GM12878 (cell line): ENCODE results near the gene LYPD4. TPM values are rescaled to one million over a fixed set of nuclear protein-coding genes. Genes with fewer than 3 reads are reported as not detected.
A peak's percentile ranks its signal among the peaks of the same experiment; 100 is the strongest.

Experiments
- CHD2 ChIP-seq: IDR thresholded peaks from 2 replicates; pipeline ENCODE4 v1.6.1; 2011; ENCODE audit warnings: low read depth, low read length, improper control_type of control experiment, borderline replicate concordance
- HCFC1 ChIP-seq: fragments of 150-350 bp; IDR thresholded peaks from 2 replicates; pipeline ENCODE4 v1.6.1; 2014; ENCODE audit warnings: low read length
- JUNB ChIP-seq: IDR thresholded peaks from 2 replicates; pipeline ENCODE4 v1.6.1; 2016; ENCODE audit warnings: antibody characterized with exemption, mild to moderate bottlenecking
- KLF5 ChIP-seq: fragments of 450-650 bp; IDR thresholded peaks from 2 replicates; pipeline ENCODE4 v1.6.1; 2014; ENCODE audit warnings: mild to moderate bottlenecking; ENCODE audit not compliant: partially characterized antibody
- MEF2A ChIP-seq: IDR thresholded peaks from 2 replicates; pipeline ENCODE4 v1.6.1; 2011; ENCODE audit warnings: low read depth, mild to moderate bottlenecking, low read length, moderate library complexity; ENCODE audit not compliant: insufficient read depth
- MTA3 ChIP-seq: IDR thresholded peaks from 2 replicates; pipeline ENCODE4 v1.6.1; 2012; ENCODE audit warnings: low read length, inconsistent platforms, borderline replicate concordance
- NBN ChIP-seq: fragments of 450-650 bp; IDR thresholded peaks from 2 replicates; pipeline ENCODE4 v1.6.1; 2016
- NFYA ChIP-seq: IDR thresholded peaks from 2 replicates; pipeline ENCODE4 v1.6.1; 2011; ENCODE audit warnings: low read depth, mild to moderate bottlenecking, low read length, improper control_type of control experiment, borderline replicate concordance
- NRF1 ChIP-seq: conservative IDR thresholded peaks from 2 replicates; pipeline ENCODE4 v1.6.1; 2011; ENCODE audit warnings: mild to moderate bottlenecking, low read depth, low read length, improper control_type of control experiment
- RUNX3 ChIP-seq: IDR thresholded peaks from 2 replicates; pipeline ENCODE4 v1.6.1; 2012; ENCODE audit warnings: low read length, inconsistent platforms
- SIX5 ChIP-seq: IDR thresholded peaks from 2 replicates; pipeline ENCODE4 v1.6.1; 2011; ENCODE audit warnings: mild to moderate bottlenecking, low read depth, low read length, moderate library complexity; ENCODE audit not compliant: severe bottlenecking
- SMAD5 ChIP-seq: IDR thresholded peaks from 2 replicates; pipeline ENCODE4 v1.6.1; 2016; ENCODE audit warnings: antibody characterized with exemption, low read depth
- SP1 ChIP-seq: IDR thresholded peaks from one replicate; pipeline ENCODE4 v1.6.1; 2011; ENCODE audit warnings: low read depth, low read length
- SRF ChIP-seq, 2 experiments: IDR thresholded peaks; 2 replicates each; pipeline ENCODE4 v1.6.1; 2011; ENCODE audit warnings: low read depth in 2 of 2, low read length in 2 of 2, mild to moderate bottlenecking in 1 of 2, moderate library complexity in 1 of 2
- STAT1 ChIP-seq: fragments of 450-650 bp; conservative IDR thresholded peaks from 2 replicates; pipeline ENCODE4 v1.6.1; 2014; ENCODE audit warnings: antibody characterized with exemption, mild to moderate bottlenecking
- SUPT20H ChIP-seq: IDR thresholded peaks from 2 replicates; pipeline ENCODE4 v1.6.1; 2011; ENCODE audit warnings: low read depth, mild to moderate bottlenecking, low read length, moderate library complexity, borderline replicate concordance; ENCODE audit not compliant: control insufficient read depth
- TARDBP ChIP-seq: IDR thresholded peaks from 2 replicates; pipeline ENCODE4 v1.6.1; 2016; ENCODE audit warnings: borderline replicate concordance
- TCF7 ChIP-seq: IDR thresholded peaks from 2 replicates; pipeline ENCODE4 v1.6.1; 2014; ENCODE audit warnings: antibody characterized with exemption, borderline replicate concordance
- WRNIP1 ChIP-seq: IDR thresholded peaks from 2 replicates; pipeline ENCODE4 v1.6.1; 2011; ENCODE audit warnings: low read depth, low read length, improper control_type of control experiment, borderline replicate concordance
- ZBED1 ChIP-seq: IDR thresholded peaks from 2 replicates; pipeline ENCODE4 v1.6.1; 2016; ENCODE audit warnings: borderline replicate concordance
- ZNF217 ChIP-seq: fragments of 450-650 bp; IDR thresholded peaks from 2 replicates; pipeline ENCODE4 v1.6.1; 2017; ENCODE audit warnings: antibody characterized with exemption, mild to moderate bottlenecking
- ZNF622 ChIP-seq: fragments of 450-650 bp; IDR thresholded peaks from 2 replicates; pipeline ENCODE4 v1.6.1; 2017; ENCODE audit warnings: mild to moderate bottlenecking, inconsistent platforms
- ZZZ3 ChIP-seq: IDR thresholded peaks from 2 replicates; pipeline ENCODE4 v1.6.1; 2011; ENCODE audit warnings: low read depth; ENCODE audit not compliant: control insufficient read depth, insufficient read length
- polyA plus RNA-seq, 11 experiments: library from polyadenylated mRNA; depleted of rRNA in 4 of 11; unstranded in 6 of 11; stranded (reverse) in 5 of 11; fragments of >200 nt; fragmentation: Nextera tagmentation in 4 of 11; fragmentation: Illumina TruSeq in 1 of 11; extraction: Ambion mirVana in 4 of 11; extraction: Trizol in 1 of 11; gene quantifications; 1 replicate in 1 of 11; 2 replicates in 10 of 11; pipeline versions ENCODE4 v1.2.1 to v1.2.3, GENCODE V29; 2011 to 2016; ENCODE audit warnings: inconsistent platforms in 2 of 11, missing spikeins in 2 of 11, low read depth in 1 of 11
- total RNA-seq, 4 experiments: library from RNA; depleted of rRNA in 3 of 4; stranded (reverse); fragments of >200 nt in 3 of 4; fragmentation: Illumina TruSeq in 1 of 4; extraction: Trizol in 1 of 4; gene quantifications; 2 replicates each; pipeline versions ENCODE4 v1.2.1 to v1.2.3, GENCODE V29; 2013 to 2021
- TF ChIP-seq, protein P1 (sequence below): fragments of 450-650 bp; conservative IDR thresholded peaks from 2 replicates; pipeline ENCODE4 v1.6.1; 2017; ENCODE audit warnings: mild to moderate bottlenecking, moderate library complexity
- TF ChIP-seq, protein P2 (sequence below): IDR thresholded peaks from 2 replicates; pipeline ENCODE4 v1.6.1; 2012; ENCODE audit warnings: low read depth, low read length, improper control_type of control experiment
- TF ChIP-seq, protein P3 (sequence below): IDR thresholded peaks from 2 replicates; pipeline ENCODE4 v1.6.1; 2011; ENCODE audit warnings: borderline replicate concordance, low read depth, mild to moderate bottlenecking, moderate library complexity, low read length; ENCODE audit not compliant: insufficient read depth, poor library complexity, severe bottlenecking
- TF ChIP-seq, protein P4 (sequence below), 3 experiments: IDR thresholded peaks in 2 of 3; conservative IDR thresholded peaks in 1 of 3; 2 replicates each; pipeline ENCODE4 v1.5.1; 2011; ENCODE audit warnings: low read depth in 3 of 3, low read length in 3 of 3, mild to moderate bottlenecking in 3 of 3, control low read depth in 2 of 3, moderate library complexity in 2 of 3, inconsistent platforms in 1 of 3, mixed read lengths in 1 of 3; ENCODE audit not compliant: control insufficient read depth in 2 of 3, insufficient read depth in 1 of 3; ENCODE audit errors: extremely low read depth in 1 of 3

The LYPD4 gene
- total and polyA plus RNA-seq, 10 of the 15 experiments (the other 5 are each of a cell fraction or from before 2014, with no cell fraction given) = not detected

DNA sequence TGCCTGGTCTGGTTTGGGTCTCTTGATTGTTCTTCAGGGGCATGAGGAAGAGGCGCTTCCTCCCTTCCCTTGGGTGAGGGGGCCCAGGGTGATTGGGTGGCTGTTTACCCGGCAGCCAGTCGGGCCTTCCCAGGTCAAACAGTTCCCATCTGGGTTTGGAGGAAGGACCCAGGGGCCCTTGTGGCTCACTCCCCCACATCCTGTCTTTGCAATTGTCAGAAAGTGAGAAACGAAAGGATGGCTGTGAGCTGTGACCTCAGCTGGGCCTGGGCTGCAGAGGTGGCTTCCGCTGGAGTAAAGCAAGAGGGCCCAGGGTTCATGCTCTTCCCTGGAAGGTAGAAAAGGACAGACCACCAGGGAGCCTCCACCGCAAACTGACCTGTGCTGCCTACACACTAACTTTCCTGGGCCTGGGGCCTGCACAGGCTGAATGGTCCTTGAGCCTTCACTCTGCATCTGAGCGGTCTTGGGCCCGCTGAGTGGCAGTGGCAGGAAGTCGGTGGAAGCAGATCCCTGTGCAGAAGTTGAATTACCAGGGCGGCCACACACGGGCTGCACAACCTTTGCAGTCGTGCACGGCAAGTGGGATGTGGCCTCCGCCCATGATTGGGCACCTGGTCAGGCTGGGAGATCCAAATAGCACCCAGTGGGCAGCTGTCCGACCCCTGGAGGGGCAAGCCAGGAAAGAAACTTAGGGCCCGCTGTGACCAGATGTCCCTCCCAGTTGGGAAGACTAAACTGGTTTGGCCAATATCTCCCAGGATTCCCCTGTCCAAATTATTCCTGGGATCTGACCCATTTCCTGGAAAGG lies 27.3 kb upstream of the LYPD4 start (continued):
- no peak for TF ChIP-seq SRF (IDR thresholded peaks at IDR 0.05; ENCODE audit: low read depth in 2 of 2, low read length in 2 of 2)
- TF ChIP-seq MEF2A = no peak
- TF ChIP-seq SIX5 = no peak
- TF ChIP-seq NBN = peak; percentile 64; the same call in 1 of the 2 replicates
- TF ChIP-seq SP1 = peak; percentile 72
- TF ChIP-seq ZBED1 = peak; percentile 84
- TF ChIP-seq, protein P1, sequence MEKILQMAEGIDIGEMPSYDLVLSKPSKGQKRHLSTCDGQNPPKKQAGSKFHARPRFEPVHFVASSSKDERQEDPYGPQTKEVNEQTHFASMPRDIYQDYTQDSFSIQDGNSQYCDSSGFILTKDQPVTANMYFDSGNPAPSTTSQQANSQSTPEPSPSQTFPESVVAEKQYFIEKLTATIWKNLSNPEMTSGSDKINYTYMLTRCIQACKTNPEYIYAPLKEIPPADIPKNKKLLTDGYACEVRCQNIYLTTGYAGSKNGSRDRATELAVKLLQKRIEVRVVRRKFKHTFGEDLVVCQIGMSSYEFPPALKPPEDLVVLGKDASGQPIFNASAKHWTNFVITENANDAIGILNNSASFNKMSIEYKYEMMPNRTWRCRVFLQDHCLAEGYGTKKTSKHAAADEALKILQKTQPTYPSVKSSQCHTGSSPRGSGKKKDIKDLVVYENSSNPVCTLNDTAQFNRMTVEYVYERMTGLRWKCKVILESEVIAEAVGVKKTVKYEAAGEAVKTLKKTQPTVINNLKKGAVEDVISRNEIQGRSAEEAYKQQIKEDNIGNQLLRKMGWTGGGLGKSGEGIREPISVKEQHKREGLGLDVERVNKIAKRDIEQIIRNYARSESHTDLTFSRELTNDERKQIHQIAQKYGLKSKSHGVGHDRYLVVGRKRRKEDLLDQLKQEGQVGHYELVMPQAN = no peak
- no peak for TF ChIP-seq ZZZ3
- no peak for TF ChIP-seq STAT1
- TF ChIP-seq HCFC1 = no peak
- no peak for TF ChIP-seq NRF1
- TF ChIP-seq RUNX3 = peak; percentile 91
- TF ChIP-seq, protein P2, sequence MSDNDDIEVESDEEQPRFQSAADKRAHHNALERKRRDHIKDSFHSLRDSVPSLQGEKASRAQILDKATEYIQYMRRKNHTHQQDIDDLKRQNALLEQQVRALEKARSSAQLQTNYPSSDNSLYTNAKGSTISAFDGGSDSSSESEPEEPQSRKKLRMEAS = no peak
- TF ChIP-seq, protein P3, sequence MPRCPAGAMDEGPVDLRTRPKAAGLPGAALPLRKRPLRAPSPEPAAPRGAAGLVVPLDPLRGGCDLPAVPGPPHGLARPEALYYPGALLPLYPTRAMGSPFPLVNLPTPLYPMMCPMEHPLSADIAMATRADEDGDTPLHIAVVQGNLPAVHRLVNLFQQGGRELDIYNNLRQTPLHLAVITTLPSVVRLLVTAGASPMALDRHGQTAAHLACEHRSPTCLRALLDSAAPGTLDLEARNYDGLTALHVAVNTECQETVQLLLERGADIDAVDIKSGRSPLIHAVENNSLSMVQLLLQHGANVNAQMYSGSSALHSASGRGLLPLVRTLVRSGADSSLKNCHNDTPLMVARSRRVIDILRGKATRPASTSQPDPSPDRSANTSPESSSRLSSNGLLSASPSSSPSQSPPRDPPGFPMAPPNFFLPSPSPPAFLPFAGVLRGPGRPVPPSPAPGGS = peak; percentile 62
- TF ChIP-seq ZNF622 = no peak
- TF ChIP-seq CHD2 = peak; percentile 75
- no peak for TF ChIP-seq NFYA
- peak; percentile 27; the same call in 1 of the 2 replicates for TF ChIP-seq TCF7
- peak; percentile 17 for TF ChIP-seq SMAD5
- TF ChIP-seq WRNIP1 = no peak
- TF ChIP-seq, protein P4, sequence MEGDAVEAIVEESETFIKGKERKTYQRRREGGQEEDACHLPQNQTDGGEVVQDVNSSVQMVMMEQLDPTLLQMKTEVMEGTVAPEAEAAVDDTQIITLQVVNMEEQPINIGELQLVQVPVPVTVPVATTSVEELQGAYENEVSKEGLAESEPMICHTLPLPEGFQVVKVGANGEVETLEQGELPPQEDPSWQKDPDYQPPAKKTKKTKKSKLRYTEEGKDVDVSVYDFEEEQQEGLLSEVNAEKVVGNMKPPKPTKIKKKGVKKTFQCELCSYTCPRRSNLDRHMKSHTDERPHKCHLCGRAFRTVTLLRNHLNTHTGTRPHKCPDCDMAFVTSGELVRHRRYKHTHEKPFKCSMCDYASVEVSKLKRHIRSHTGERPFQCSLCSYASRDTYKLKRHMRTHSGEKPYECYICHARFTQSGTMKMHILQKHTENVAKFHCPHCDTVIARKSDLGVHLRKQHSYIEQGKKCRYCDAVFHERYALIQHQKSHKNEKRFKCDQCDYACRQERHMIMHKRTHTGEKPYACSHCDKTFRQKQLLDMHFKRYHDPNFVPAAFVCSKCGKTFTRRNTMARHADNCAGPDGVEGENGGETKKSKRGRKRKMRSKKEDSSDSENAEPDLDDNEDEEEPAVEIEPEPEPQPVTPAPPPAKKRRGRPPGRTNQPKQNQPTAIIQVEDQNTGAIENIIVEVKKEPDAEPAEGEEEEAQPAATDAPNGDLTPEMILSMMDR (IDR thresholded peaks at IDR 0.05 in 2 of 3, conservative IDR thresholded peaks at IDR 0.05 in 1 of 3; ENCODE audit: control insufficient read depth in 2 of 3, extremely low read depth in 1 of 3, insufficient read depth in 1 of 3, low read depth in 3 of 3, low read length in 3 of 3) = no peak
- TF ChIP-seq ZNF217 = no peak
- no peak for TF ChIP-seq JUNB
- peak; percentile 36 for TF ChIP-seq KLF5
- TF ChIP-seq SUPT20H = no peak
- TF ChIP-seq MTA3 = no peak; the same call in 1 of the 2 replicates
- no peak for TF ChIP-seq TARDBP
